Loucy (cell line): ENCODE data around the gene TMEM132D.

Experiments used
- H2AFZ ChIP-seq: fragments of 200-600 bp; sonication (generic); 2 replicates; pipeline ENCODE4 v1.6.0; 2016; ENCODE audit warnings: antibody characterized with exemption, mild to moderate bottlenecking, low read length, moderate library complexity
- H3F3A ChIP-seq: fragments of 200-600 bp; 2 replicates; pipeline ENCODE4 v1.6.0; 2016; ENCODE audit warnings: antibody characterized with exemption, low read depth, mild to moderate bottlenecking
- H3K27me3 ChIP-seq: fragments of 200-600 bp; sonication (generic); 2 replicates; pipeline ENCODE4 v1.6.1; 2014; ENCODE audit warnings: low read length, mild to moderate bottlenecking; ENCODE audit not compliant: insufficient read depth, poor library complexity, severe bottlenecking
- H3K36me3 ChIP-seq: fragments of 200-600 bp; sonication (generic); 2 replicates; pipeline ENCODE4 v1.6.1; 2016; ENCODE audit warnings: low read length; ENCODE audit not compliant: insufficient read depth
- H3K4me1 ChIP-seq: fragments of 200-600 bp; sonication (generic); 2 replicates; pipeline ENCODE4 v1.5.1; 2014; ENCODE audit warnings: low read length, mild to moderate bottlenecking; ENCODE audit not compliant: insufficient read depth, poor library complexity, severe bottlenecking
- H3K4me2 ChIP-seq: fragments of 200-600 bp; sonication (generic); 2 replicates; pipeline ENCODE4 v1.6.0; 2014; ENCODE audit warnings: antibody characterized with exemption, low read length, low read depth, mild to moderate bottlenecking; ENCODE audit not compliant: poor library complexity, severe bottlenecking
- H3K4me3 ChIP-seq: fragments of 200-600 bp; sonication (generic); 2 replicates; pipeline ENCODE4 v1.5.1; 2014; ENCODE audit warnings: low read length, mild to moderate bottlenecking, mixed read lengths; ENCODE audit not compliant: poor library complexity, severe bottlenecking
- H3K79me2 ChIP-seq: fragments of 200-600 bp; sonication (generic); 2 replicates; pipeline ENCODE4 v1.6.1; 2014; ENCODE audit warnings: low read length; ENCODE audit not compliant: insufficient read depth
- H3K9ac ChIP-seq: fragments of 200-600 bp; sonication (generic); 2 replicates; pipeline ENCODE4 v1.6.0; 2014; ENCODE audit warnings: mild to moderate bottlenecking, low read depth, low read length, moderate library complexity; ENCODE audit not compliant: poor library complexity, severe bottlenecking
- H3K9me2 ChIP-seq: fragments of 200-600 bp; sonication (generic); replicated peaks from 2 replicates; pipeline ENCODE4 v1.6.1; 2016; ENCODE audit warnings: low read depth, low read length, mixed read lengths
- H3K9me3 ChIP-seq: fragments of 200-600 bp; sonication (generic); 2 replicates; pipeline ENCODE4 v1.6.1; 2014; ENCODE audit warnings: mild to moderate bottlenecking, antibody characterized with exemption, low read length, low read depth; ENCODE audit not compliant: insufficient read depth
- H4K20me1 ChIP-seq: fragments of 200-600 bp; sonication (generic); 2 replicates; pipeline ENCODE4 v1.6.0; 2014; ENCODE audit warnings: antibody characterized with exemption, low read length, mild to moderate bottlenecking; ENCODE audit not compliant: insufficient read depth, poor library complexity, severe bottlenecking
- CTCF ChIP-seq: fragments of 200-600 bp; sonication (generic); conservative IDR thresholded peaks from 2 replicates; pipeline ENCODE4 v1.5.1; 2014; ENCODE audit warnings: mild to moderate bottlenecking, antibody characterized with exemption, low read length
- EZH2phosphoT487 ChIP-seq: fragments of 200-600 bp; IDR thresholded peaks from 2 replicates; pipeline ENCODE4 v1.6.1; 2018; ENCODE audit warnings: antibody characterized with exemption, mild to moderate bottlenecking, moderate library complexity, borderline replicate concordance

The TMEM132D gene

DNA sequence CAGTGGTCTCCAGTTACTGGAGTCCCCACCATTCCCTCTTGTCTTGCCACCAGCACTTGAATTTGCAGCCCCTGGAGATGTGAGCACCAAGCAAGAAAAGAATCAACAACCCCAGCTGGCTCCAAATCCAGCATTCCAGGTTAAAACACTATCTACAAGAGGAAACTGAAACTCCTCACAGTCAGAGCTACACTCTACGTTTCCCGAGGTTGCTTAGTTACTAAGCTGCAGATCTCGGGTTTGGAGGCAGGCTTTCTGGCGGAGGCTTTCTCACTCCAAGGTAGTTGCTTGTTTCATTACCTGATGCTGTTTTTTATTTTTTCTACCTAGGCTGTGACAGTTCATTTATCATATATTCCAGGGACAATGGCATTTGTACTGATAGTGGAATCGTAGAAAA is 802.4 kb downstream of the TMEM132D start:
- Histone ChIP-seq H2AFZ (no peak overlapping the region), H3K27me3 (no peaks in the 10 kb centered on the region), H3K9ac (no peak overlapping the region), H4K20me1 (no peaks in the 10 kb centered on the region), H3F3A (no peaks in the 10 kb centered on the region), H3K4me1 (no peaks in the 10 kb centered on the region), H3K4me2 (no peak overlapping the region), H3K9me2 (no peaks in the 10 kb centered on the region), H3K79me2 (no peaks in the 10 kb centered on the region), H3K4me3 (no peak overlapping the region), H3K9me3 (no peaks in the 10 kb centered on the region; the same call in 1 of the 2 replicates), H3K36me3 (no peaks in the 10 kb centered on the region)
- TF ChIP-seq EZH2phosphoT487 (no peak), CTCF (no peak)

- Histone ChIP-seq H3K4me3 (no peak overlapping the region), H3K9me3 (no peaks in the 10 kb centered on the region; the same call in 1 of the 2 replicates), H3K4me1 (no peaks in the 10 kb centered on the region), H4K20me1 (no peaks in the 10 kb centered on the region), H3F3A (no peaks in the 10 kb centered on the region), H2AFZ (no peak overlapping the region), H3K9me2 (no peaks in the 10 kb centered on the region), H3K79me2 (no peaks in the 10 kb centered on the region), H3K27me3 (no peaks in the 10 kb centered on the region), H3K9ac (no peak overlapping the region), H3K36me3 (no peaks in the 10 kb centered on the region), H3K4me2 (no peak overlapping the region)
- TF ChIP-seq EZH2phosphoT487: no peak
- TF ChIP-seq CTCF: no peak
Measured at GRCh38 chr12:129097451-129097850, 806.4 kb downstream of the TMEM132D start.

DNA sequence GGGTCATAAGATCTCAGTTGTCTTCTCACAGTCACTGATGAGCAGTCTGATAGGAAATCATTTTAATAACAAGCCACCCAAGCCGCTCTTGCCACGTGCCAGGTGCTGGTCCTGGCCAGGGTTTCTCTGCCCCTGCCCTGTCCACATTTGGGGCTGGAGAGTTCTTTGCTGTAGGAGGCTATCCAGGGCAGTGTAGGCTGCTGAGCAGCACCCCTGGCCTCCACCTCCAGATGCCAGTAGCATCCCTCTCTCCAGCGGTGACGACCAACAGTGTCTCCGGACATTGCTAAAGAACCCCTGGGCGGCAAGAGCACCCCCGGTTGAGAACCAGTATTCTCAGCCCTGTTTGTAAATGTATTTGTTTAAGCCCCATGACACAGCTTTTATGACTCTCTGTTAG is 806.9 kb downstream of the TMEM132D start:
- no peak for TF ChIP-seq EZH2phosphoT487
- no peak for TF ChIP-seq CTCF
- no peaks in the 10 kb centered on the region for H3K4me1 ChIP-seq
- H2AFZ ChIP-seq: no peak overlapping the region

More for the DNA sequence above, 806.9 kb downstream of the TMEM132D start:
- no peaks in the 10 kb centered on the region for H3K9me2 ChIP-seq
- H4K20me1 ChIP-seq: no peaks in the 10 kb centered on the region
- no peaks in the 10 kb centered on the region for H3K79me2 ChIP-seq
- no peaks in the 10 kb centered on the region for H3F3A ChIP-seq
- H3K36me3 ChIP-seq: no peaks in the 10 kb centered on the region
- no peaks in the 10 kb centered on the region; the same call in 1 of the 2 replicates for H3K9me3 ChIP-seq
- H3K9ac ChIP-seq: no peak overlapping the region
- H3K4me3 ChIP-seq: no peak overlapping the region
- no peak overlapping the region for H3K4me2 ChIP-seq
- no peaks in the 10 kb centered on the region for H3K27me3 ChIP-seq
